ENCODE results near the gene RXFP1.

Gene RXFP1

GRCh38 chr4:158532556-158533231 lies 11.0 kb downstream of the RXFP1 start:
- no peak for TF ChIP-seq GATA3 (IDR thresholded peaks at IDR 0.05; ENCODE audit: low read depth, low read length)
- TF ChIP-seq GATA2 (IDR thresholded peaks at IDR 0.05; ENCODE audit: low read depth, low read length), result no peak

DNA sequence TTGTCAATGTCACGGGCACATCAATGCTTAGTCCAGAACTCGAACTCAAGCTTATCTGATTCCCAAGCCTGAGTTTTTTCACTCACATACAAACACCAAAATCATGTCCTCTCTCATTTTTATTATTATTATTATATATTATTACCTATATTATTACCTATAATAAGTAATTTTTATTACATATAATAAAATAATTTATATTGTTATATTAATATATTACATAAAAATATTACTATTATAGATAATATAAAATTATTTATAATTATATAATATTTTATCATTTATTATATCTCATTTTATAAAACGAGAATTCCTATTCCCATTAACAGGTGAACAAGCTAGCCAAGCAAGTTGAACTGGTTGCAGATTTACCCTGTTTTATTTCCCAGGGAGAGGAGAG lies 13.0 kb downstream of the RXFP1 start:
- TF ChIP-seq GATA2 (IDR thresholded peaks at IDR 0.05; ENCODE audit: low read depth, low read length) (no peak), GATA3 (IDR thresholded peaks at IDR 0.05; ENCODE audit: low read depth, low read length) (no peak)

DNA sequence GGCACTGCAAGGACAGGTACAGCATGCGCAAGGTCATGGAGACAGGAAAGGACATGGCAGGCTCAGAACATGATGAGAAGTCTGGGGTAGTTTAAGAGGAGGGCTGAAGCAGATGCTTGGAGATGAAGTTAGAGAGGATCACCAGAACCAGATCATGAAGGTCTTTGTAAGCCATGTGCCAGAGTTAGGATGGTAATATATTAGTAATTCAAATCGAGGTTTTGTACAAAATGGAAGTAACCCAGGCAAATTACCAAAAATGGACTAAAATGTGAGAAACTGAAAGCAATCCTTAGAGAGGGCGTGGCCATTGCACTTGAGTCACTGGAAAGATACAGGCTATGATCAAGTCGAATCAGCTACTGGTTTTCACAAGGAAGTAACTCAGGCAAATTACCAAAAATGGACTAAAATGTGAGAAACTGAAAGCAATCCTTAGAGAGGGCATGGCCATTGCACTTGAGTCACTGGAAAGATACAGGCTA lies 13.5 kb downstream of the RXFP1 start:
- no peak for TF ChIP-seq GATA3 (IDR thresholded peaks at IDR 0.05; ENCODE audit: low read depth, low read length)
- no peak for TF ChIP-seq GATA2 (IDR thresholded peaks at IDR 0.05; ENCODE audit: low read depth, low read length)

DNA sequence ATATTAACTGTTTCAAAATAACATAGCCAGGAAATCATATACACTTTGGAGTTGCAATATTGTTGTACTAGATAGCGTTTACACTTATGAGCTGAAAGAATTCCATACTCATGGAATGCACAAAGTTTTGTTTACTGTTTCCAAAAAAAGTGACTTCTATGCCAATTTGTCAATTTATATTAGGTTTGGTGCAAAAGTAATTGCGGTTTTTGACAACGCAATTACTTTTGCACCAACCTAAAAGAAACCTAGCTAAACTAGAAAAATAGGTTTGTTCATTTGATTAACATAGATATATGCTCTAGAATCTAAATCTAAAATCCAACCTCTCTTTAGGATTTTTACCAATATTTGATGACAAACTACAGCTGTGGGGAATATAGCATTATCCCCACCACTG lies 15.2 kb downstream of the RXFP1 start:
- no peak for TF ChIP-seq GATA2 (IDR thresholded peaks at IDR 0.05; ENCODE audit: low read depth, low read length)
- TF ChIP-seq GATA3 (IDR thresholded peaks at IDR 0.05; ENCODE audit: low read depth, low read length), result no peak

DNA sequence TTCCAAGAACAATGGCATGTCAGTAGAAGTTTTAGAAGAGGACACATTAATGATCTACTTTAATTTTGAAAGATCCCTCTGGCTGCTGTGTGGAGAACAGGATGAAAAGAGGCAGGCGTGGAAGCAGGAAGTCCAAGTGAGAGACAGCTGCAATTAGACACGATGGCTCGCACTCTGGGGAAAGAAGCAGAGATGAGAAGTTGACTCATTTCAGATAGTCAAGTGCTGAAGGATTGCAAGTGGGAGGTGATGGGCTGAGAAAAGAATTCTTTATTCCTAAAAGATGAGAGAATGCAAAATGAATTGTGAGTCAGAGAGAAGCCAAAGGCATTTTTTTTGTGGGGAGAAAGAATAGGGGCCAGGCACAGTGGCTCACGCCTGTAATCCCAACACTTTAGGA lies 16.5 kb downstream of the RXFP1 start:
- TF ChIP-seq GATA3 (IDR thresholded peaks at IDR 0.05; ENCODE audit: low read depth, low read length) (no peak), GATA2 (IDR thresholded peaks at IDR 0.05; ENCODE audit: low read depth, low read length) (no peak)

- TF ChIP-seq GATA2 (IDR thresholded peaks at IDR 0.05; ENCODE audit: low read depth, low read length), result no peak
- no peak for TF ChIP-seq GATA3 (IDR thresholded peaks at IDR 0.05; ENCODE audit: low read depth, low read length)
Measured at GRCh38 chr4:158538911-158539310, 17.2 kb downstream of the RXFP1 start.

DNA sequence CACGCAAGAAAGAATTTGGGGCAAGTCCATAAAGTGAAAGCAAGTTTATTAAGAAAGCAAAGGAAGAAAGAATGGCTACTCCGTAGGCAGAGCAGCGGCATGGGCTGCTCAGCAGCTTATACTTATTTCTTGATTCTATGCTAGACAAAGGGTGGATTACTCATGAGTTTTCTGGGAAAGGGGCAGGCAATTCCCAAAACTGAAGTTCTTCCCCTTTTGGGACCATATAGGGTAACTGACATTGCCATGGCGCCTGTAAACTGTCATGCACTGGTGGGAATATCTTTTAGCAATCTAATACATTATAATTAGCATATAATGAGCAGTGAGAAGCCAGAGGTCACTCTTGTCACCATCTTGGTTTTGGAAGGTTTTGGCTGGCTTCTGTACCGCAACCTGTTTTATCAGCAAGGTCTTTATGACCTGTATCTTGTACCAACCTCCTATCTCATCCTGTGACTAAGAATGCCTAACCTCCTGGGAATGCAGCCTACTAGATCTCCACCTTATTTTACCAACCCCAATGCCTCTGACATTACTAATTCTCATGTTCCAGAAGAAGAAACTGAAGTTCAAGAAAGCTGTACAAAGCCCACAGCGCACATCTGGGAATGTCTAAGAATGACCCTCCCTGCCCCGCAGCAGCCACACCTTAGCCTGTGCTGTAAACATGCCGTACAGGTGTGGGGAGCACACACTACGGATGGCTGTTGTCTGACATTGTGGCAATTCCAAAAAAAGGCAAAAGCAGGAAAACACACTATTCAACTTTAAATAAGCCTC lies 18.6 kb downstream of the RXFP1 start:
- TF ChIP-seq GATA2 (IDR thresholded peaks at IDR 0.05; ENCODE audit: low read depth, low read length) (no peak), GATA3 (IDR thresholded peaks at IDR 0.05; ENCODE audit: low read depth, low read length) (no peak)

GRCh38 chr4:158541506-158541905 lies 19.8 kb downstream of the RXFP1 start:
- TF ChIP-seq GATA3 (IDR thresholded peaks at IDR 0.05; ENCODE audit: low read depth, low read length) (no peak), GATA2 (IDR thresholded peaks at IDR 0.05; ENCODE audit: low read depth, low read length) (no peak)

GRCh38 chr4:158543191-158543590 lies 21.5 kb downstream of the RXFP1 start:
- TF ChIP-seq GATA3 (IDR thresholded peaks at IDR 0.05; ENCODE audit: low read depth, low read length), result no peak
- no peak for TF ChIP-seq GATA2 (IDR thresholded peaks at IDR 0.05; ENCODE audit: low read depth, low read length)

DNA sequence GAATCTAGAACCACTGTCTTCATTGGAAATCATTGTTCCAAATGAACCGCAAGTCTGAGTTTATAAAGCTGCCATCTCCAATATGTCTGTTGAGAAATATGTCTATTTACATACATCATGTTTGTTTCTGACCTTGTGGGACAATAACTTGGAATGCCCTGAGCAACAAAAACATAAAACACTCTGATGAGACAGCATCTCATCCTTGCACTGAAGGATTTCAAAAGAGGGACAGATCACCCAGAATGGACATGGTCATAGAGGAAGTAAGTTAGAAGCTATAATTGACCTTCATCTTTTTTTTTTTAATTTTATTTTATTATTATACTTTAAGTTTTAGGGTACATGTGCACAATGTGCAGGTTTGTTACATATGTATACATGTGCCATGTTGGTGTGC lies 22.5 kb downstream of the RXFP1 start:
- no peak for TF ChIP-seq GATA2 (IDR thresholded peaks at IDR 0.05; ENCODE audit: low read depth, low read length)
- no peak for TF ChIP-seq GATA3 (IDR thresholded peaks at IDR 0.05; ENCODE audit: low read depth, low read length)

GRCh38 chr4:158553364-158553763 lies 31.7 kb downstream of the RXFP1 start:
- TF ChIP-seq GATA3 (IDR thresholded peaks at IDR 0.05; ENCODE audit: low read depth, low read length) (no peak), GATA2 (IDR thresholded peaks at IDR 0.05; ENCODE audit: low read depth, low read length) (no peak)

DNA sequence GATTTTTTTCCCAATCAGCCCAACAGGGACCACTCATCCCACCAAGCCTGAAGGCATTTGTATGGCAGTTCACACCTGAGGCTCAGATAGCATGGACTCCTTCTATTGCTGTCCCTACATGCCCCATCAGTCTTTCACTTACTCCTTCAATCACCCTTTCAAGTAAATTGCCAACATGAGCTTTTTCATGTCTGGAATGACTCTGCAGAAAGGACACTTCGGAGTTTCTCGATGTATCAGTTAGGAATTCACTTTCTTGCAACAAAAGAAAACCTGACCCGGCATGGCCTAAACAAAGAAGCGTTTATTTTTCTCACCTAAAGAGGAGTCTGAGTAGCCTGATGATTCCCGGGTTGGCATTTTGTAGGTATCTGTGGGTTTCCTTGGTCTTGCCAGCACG lies 38.6 kb downstream of the RXFP1 start:
- TF ChIP-seq GATA3 (IDR thresholded peaks at IDR 0.05; ENCODE audit: low read depth, low read length) (no peak), GATA2 (IDR thresholded peaks at IDR 0.05; ENCODE audit: low read depth, low read length) (no peak)

GRCh38 chr4:158566860-158567259 lies 45.2 kb downstream of the RXFP1 start:
- TF ChIP-seq GATA2 (IDR thresholded peaks at IDR 0.05; ENCODE audit: low read depth, low read length) (no peak), GATA3 (IDR thresholded peaks at IDR 0.05; ENCODE audit: low read depth, low read length) (no peak)

- no peak for TF ChIP-seq GATA3 (IDR thresholded peaks at IDR 0.05; ENCODE audit: low read depth, low read length)
- no peak for TF ChIP-seq GATA2 (IDR thresholded peaks at IDR 0.05; ENCODE audit: low read depth, low read length)
Measured at GRCh38 chr4:158571736-158572135, 50.1 kb downstream of the RXFP1 start.

DNA sequence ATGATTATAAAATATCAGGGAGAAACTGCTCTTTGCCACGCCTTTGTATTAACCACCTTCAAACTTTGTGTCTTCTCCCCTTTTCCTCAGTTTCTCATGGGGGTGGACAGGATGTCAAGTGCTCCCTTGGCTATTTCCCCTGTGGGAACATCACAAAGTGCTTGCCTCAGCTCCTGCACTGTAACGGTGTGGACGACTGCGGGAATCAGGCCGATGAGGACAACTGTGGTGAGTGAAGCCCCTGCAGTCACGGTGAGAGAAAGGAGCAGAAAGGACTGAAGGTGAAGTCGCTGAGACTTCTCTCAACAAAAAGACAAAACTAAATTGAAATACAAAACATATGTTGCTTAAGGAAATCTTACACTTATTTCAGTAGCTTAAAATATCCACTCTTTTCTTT lies 50.9 kb downstream of the RXFP1 start:
- TF ChIP-seq GATA3 (IDR thresholded peaks at IDR 0.05; ENCODE audit: low read depth, low read length), result no peak
- TF ChIP-seq GATA2 (IDR thresholded peaks at IDR 0.05; ENCODE audit: low read depth, low read length), result no peak

Measured in SH-SY5Y (cell line).